NCI-H446 (cell line): ENCODE data around the gene TRMT1.

Experiments
- DNase-seq, 2 experiments: peaks; one replicate each; lab custom pipeline; 2025; lab: John Stamatoyannopoulos, UW

The TRMT1 gene

DNA sequence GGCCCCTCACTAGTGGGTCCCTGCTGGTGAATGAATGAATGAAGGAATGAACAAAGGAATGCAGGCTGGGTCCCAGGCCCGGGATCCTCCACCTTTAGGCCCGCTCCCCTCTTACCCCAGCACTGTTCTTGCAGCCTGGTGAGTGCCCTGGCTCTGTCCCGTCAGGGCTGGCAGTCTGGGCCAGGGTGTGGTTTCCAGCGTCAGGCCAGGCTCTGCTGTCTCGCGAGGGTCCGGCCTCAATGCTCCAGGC lies 14.2 kb downstream of the TRMT1 start:
- DNase-seq: no peak

- DNase-seq: no peak
These were observed 14.7 kb downstream of the TRMT1 start for GRCh38 chr19:13101590-13102415.

DNA sequence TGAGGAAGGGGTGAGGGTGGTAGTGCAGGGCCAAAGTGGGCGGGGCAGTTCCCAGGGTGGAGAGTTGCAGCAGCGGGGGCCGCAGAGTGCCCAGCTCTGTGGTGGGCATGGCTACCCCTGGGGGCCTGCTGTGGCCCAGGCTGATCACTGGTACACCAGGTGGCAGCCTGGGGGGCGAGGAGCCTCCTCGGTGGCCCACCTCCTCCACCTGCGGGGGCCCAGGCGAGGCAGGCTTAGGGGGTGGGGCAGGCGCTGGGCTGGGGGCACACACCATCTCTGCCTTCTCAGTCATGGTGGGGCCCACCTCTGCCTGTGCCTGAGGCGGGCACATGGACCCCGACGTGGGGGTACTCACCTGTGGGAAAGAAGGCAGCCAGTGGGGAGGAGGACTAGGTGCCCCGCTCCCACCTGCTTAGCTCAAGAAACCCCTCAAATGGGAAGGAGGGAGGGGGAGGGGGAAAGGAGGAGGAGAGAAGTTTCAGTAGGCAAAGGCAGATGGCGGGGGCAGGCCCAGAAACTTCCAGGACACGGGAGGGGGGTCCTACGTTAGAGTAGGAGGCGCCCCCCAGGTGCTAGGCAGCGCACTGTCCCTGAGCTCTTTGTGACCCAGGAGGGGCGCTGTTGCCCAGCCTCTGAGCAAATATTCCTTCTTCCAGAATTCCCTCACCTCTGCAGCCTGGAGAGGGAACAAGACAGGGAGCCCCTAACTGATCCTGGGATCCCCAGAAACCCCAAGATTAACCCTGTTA lies 15.5 kb downstream of the TRMT1 start:
- no peak for DNase-seq

GRCh38 chr19:13100031-13100588 lies 16.4 kb downstream of the TRMT1 start:
- no peak for DNase-seq

DNA sequence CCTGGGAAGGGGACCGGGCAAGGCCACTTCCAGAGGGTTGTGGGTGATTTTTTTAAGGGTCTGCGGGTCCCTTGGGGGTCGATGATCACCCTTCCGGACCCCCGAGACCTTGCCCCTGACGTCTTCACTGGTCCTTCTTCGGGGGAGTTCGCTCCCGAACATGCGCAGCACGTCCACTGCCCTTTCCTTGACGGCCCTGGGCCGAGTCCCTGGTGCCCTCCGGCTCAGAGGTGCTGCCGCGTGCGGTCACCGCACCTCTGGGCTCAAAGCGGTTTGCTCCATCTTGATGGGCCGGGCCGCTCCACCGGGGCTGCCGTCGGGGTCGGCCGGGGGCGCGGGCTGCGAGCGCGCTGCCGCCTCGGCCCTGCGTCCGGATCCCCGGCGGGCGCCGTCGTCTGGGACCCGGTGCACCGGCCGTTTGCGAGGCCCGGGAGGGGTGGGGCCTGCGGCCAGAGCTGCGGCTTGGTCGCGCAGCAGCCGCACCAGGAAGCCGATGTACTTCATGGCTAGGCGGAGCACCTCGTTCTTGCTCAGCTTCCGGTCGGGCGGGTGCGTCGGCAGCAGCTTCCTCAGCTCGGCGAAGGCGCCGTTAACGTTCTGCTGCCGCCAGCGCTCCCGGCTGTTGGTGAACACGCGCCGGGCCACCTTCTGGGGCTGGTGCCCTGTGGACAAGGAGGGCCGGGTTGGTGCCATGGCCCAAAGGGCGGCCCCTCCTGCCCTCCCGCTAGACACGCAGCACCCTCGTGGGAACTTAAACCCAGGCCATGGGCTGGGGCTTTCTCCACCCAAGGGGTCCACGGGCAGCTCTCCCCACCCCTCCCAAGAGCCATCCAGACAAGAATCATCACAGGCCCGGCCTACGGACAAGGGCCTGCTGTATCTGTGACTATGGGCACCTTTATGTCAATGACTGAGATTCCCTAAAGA lies 17.2 kb downstream of the TRMT1 start:
- DNase-seq: no peak

DNA sequence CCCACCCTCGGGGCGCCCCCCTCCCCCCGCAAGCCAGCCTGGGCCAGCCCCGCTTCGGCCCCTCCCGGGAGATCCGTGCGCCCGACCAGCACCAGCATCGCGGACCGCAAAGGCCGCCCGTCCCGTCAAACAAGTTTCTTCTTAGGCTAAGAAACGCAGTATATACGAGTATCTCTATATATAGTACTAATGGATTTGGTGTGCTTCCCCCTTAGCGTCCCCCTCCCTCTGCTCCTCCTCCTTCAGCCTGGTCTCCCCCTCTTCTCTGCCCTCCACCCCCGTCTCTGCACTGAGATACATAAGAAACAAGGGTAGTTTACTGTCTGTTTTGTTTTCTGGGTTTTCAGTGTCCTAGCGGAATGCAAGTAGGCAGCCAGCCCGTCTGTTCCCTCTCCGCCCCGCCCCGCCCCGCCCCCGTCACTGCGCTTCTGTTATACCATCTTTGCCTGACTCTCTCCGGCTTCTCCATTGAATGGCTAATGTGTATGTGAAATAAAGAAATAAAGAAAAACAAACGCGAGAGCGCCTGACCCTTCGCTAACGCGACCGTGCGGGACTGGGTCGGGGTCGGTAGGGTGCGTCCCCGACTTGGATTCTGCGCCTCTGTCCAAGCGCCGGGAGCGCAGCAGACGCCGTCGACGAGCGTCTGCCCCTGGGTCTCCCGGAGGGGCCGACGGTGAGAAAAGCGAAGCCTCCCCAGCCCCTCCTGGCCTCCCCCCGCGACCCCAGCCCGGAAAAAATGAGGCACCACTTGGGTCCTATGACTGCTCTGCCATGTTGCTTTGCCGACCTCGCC lies 18.1 kb downstream of the TRMT1 start:
- no peak for DNase-seq

DNA sequence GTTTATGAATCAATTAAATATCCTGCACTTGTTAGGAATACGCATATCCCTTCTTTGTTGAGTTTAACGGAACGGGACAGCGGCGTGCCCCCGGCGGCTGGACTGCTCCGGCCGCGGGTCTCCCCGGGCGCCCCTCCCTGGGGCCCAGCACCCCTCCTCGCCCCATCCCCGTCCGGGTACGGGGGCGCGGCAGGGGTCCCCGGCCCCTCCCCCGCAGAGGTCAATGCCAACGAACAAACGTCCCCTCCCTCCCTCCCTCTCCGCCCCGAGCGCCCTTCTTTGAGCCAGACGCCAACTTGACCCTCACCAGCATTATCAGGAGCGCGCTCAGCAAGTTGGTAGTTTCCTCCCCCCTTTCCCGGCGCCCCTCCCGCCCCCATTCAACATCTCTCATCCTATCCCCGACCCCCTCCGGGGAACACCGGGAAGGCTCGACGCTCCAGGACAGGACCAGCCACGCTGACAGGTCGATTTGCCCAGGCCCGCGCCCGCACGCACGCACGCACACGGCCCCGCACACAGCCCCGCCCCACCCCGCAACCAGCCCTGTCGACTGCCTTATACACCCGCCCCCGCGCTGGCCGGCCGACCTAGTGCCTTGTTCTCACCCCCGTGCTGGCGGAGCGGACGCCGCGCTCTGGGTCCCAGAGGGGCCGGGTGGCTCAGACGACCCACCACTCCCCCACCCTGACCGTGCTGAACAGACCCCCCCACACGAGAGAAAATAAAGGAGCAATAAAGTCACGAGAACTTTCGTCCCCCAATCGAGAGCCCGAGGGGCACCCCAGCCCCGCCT lies 18.9 kb downstream of the TRMT1 start:
- DNase-seq: no peak

GRCh38 chr19:13097033-13097462 lies 19.5 kb downstream of the TRMT1 start:
- DNase-seq: no peak

DNA sequence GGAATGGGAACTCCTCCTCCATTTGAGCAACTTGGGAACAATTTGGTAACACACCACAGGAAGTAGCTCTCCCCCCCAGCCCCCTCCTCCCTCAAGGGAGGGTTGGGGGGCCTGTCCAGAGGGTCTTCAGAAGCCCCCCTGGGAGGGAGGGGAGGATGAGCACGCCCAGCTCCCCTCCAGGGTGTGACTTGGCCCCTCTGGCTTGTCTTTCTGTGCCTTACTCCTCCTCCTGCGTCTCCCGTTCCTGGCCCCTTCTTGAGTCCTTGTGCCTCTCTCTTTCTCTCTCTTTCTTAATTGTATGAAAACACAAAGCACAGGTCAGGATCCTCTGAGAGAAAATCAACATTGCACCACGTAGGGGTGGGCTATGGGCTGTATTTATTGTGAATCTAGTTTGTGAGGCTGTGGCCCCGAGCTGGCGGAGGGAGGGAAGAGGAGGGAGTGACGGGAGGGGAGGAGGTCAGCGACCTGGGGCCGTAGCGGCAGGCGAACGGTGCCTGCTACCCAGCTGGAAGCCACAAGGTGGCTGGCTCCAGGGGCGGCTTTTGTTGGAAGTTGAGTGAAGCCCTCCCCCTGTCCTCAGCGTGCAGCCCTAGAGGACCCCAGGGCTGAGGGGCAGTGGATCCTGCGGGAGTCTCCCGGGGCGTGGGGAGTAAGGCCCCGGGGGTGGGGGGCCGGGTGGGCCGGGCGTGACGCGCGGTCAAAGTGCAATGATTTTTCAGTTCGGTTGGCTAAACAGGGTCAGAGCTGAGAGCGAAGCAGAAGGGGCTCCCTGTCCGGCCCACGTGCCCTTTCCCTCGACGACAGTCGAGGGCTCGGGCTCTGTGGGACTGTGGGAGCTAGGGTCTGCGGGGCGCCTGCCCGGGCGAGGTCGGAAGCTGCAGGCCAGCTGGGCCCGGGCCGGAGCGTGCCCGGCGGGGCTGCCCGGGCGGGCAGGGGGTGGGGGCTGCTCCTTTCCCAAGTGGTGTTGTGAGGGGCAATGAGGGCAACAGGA lies 20.3 kb downstream of the TRMT1 start:
- no peak for DNase-seq

DNA sequence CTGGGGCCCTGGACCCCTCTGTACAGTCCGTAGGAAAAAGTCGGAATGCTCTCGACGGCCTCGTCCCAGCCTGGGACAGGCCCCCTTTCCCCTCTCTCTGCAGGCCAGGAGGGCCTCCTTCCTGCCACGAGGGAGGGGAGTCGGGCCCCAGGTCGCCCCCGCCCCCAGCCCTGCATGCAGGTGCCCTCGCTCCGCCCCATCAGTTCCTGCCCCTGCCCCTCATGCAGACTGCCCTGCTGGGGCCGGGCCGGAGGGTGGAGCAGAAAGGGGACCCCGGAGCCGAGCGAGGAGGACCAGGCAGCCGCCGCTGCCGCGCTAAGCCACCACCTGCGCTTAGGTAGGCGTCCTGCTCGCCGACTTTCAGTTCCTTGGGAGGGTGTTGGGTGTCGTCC lies 21.2 kb downstream of the TRMT1 start:
- DNase-seq: no peak

DNA sequence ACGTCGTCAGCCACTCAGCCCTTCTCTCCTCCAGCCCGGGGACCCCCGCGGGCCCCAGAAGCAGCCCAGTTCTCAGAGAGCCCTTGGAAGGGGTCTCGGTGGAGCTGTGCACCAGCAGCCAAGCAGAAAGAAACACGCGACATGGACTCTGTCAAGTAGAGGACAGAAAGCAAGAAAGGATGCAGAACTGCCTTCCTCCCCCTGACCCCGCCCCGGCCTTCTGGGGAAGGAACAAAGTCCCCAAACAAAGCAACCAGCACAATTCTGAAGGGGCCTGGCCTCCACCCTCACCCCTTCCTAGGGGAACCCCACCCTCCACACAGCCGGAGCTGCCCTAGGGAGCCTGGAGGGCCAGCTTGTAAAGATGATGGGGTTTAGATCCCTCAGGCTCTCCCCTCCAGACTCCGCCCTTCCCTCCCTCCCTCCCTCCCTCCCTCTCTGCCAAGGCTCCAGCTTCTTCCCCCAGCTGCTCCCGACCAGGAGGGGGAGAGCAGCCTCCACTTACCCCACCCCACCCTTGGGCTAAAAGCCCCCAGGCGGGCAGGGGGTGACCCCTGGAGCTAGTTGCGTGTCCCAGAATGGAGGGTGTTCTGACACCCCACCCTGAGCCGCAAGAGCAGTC lies 21.7 kb downstream of the TRMT1 start:
- no peak for DNase-seq

DNA sequence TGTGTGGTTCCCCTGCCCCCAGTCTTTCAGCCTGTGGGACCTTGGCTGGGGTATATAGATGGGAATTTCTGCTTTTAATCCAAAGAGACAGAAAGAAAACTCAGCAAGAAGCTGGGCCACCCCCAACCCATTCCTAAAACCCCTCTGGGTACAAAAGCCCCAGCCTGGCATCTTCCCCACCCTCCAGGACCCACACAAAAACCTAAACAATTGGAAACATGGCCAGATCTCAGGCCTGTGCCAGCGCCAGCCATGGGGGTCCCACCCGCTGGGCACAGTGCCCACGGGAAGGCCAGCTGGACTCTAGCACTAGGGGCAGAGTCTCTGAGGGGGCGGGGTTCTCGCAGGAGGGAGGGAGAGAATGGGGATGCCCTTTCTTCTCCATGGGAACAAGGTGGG lies 22.4 kb downstream of the TRMT1 start:
- DNase-seq: peak in 1 of 2 experiments; percentile 41

- DNase-seq: peak; percentile 71 to 88
These were observed 23.0 kb downstream of the TRMT1 start for GRCh38 chr19:13093407-13094105.

- DNase-seq: no peak
These were observed 23.8 kb downstream of the TRMT1 start for GRCh38 chr19:13092606-13093235.

GRCh38 chr19:13092158-13092543 lies 24.4 kb downstream of the TRMT1 start:
- no peak for DNase-seq

GRCh38 chr19:13091400-13092157 lies 25.0 kb downstream of the TRMT1 start:
- peak; percentile 38 to 72 for DNase-seq
